GM21786 (cell line): ENCODE data around the gene PTX4.

Experiments used
- ATAC-seq: cut with Tn5 transposase; IDR thresholded peaks from one replicate; pipeline ENCODE4 v1.9.1; 2021; ENCODE audit not compliant: unreplicated experiment

The PTX4 gene

DNA sequence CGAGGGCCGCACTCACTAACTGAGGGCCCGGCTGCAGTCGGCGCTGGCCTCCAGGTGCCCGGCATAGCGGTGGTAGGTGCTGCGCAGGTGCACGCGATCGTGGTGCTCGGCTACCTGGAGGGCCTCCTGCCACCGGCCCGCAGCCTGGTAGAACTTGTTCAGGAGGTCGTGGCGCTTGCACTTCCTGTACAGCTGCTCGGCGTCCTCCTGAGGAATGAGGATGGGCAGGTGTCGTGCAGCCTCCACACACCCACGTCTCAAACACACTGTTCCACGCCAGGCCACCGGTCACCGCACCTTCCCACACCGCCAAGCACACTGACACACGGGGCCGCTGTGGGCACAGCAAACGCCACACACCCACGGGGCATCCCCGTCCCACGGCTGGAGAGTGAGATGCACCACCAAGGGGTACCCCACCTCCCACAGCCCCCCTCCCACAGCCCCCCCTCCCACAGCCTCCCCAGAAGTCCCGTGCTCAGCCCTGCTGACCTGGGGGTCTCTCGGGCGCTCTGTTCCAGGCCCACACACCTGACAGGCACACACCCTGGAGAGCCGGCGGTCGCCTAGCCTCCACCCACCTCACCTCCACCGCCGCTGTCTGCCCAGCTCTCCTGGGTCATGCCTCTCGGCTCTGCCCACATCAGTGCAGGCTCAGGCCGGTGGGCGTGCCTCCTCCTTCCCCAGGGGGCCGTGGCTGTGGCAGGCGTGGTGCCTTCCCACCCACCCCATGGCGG lies 37.3 kb upstream of the PTX4 start:
- ATAC-seq, result no peak

DNA sequence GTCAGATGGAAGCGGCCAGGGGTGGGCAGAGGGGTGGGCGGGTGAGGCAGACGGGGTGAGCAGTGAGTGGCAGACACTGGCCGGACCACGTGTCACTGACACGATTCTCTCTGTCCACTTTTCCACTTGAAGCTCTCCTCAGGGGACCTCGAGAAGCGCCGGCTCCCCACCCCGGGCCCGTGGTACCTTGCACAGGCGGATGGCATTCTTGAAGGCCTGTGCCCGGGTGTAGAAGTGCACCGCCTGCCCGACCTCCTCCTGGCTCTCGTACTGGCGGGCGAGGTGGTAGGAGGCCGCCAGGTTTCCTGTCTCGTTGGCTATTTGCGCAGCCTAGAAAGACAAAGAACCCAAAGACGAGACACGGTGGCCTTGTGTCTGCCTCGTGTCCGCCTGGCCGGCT lies 35.6 kb upstream of the PTX4 start:
- ATAC-seq, result no peak

DNA sequence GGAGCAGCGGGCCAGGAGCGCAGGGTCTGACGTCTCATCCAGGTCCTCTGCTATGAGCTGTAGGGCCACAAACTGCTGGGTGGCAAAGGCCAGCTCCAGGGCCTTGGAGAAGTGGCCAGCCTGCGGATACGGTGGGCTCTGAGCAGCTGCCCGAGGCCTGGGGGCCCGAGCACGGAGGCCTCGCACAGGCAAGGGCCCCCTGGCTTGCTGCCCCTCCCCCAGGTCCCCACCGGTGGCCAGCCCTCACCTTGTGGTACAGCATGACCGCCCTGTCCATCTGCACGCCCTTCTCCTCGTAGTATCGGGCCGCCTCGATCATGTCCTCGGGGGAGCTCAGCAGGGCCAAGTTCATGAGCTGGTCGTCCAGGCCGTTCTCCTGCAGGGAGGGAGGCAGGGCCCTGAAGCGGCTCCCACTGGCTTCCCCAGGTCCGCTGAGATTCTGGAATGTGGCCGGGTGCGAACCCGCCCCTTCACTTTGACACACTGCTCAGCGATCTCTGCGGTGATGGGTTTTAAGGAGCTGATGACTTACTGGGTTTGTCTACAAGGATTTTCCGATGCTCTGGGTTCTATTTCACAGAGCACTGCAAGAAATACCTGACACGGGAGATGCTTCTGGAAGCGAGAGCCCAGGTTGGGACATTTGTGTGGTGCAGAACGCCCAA lies 35.0 kb upstream of the PTX4 start:
- ATAC-seq, result no peak

DNA sequence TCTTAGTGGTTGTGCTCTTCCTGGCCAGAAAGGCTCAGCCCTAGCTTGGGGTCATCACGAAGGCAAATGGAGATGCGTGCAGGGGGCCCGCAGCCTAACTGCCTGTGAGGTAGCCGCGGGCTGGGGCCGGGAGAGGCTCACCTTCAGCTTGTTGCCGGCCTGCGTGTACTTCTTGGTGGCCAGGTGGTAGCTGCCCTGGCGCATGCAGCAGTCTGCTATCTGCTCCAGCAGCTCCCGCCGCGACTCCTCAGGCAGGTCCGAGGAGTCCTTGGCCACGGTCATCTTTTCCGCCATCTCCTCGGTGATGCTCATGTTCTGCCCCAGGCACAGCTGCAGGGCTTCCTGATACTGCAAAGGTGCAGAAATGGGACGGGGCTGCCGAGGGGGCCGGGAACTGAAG lies 31.7 kb upstream of the PTX4 start:
- no peak for ATAC-seq

DNA sequence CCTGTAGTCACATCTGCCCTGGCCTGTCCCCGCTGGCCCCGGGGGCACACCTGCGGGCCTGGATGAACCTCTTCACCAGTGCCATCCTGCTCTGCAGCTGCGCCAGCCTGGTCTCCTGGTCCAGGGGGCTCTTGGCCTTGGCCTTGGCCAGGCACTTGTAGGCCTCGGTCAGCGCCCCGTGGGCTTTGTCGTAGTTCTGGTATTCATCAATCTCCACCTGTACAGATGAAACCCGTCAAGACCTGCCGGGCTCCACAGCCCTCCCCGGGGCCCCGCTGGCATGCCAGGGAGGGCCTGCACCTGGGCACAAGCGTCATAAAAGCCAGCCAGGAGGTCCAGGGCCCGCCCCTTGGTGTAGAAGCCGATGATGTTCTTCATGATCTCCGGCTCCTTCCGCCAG lies 31.1 kb upstream of the PTX4 start:
- no peak for ATAC-seq

DNA sequence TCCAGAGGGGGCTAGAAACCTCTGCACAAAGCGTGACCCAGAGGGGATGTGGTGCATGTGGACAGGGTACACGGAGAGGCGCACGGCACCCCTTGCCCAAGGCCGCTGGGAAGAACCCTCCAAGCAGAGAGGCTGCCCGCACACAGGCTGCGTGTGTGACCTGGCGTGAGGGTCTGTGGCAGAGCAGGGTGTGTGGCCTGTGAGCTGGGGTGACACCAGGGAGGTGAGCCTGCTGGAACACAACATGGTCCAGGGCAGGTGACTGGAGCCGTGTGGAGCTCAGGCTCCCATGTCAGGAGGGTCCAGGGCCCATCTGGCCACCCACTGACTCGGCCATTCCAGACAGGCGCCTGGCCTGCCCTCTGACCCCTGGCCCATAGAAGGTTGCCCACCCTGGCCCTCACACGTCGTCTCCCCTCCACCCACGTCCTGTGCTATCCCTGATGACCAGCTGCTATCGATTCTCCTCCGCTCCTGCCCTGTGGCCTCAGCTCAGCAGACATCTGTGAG lies 29.9 kb upstream of the PTX4 start:
- ATAC-seq, result no peak

DNA sequence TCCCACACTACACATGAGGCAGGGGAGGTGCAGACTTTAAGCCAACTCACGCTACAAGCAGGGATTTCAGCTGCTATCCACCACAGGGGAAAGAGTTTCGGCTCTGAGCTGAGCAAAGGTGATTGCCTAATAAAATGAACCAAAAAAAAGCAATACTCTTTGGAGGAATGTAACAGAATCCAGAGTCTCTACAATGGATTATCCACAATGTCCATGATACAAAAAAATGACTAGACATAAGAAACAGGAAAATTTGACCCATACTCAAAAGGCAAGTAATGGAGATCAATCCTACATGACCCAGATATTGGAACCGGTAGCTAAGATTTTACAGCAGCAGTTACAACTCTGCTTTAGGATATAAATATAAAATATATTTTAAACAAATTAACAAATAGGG lies 25.8 kb upstream of the PTX4 start:
- ATAC-seq, result no peak

DNA sequence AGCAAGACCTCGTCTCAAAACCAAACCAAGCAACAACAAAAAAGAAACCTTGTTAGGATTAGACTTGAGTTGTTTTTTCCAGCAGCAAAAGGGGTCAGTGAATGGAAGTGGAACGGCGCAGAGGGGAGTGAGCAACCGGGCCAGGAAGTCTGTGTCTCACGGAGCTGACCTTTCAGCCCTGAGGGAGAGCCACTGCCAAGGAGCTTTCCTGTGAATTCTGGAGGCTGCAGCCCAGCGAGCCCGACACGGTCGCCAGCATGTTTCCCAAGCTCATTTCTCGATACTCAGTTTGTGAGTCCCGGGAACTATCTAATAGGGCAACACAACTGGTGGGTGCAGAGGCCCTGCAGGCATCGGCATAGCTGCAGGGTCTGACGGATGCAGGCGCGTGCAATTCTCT lies 24.0 kb upstream of the PTX4 start:
- ATAC-seq, result no peak

DNA sequence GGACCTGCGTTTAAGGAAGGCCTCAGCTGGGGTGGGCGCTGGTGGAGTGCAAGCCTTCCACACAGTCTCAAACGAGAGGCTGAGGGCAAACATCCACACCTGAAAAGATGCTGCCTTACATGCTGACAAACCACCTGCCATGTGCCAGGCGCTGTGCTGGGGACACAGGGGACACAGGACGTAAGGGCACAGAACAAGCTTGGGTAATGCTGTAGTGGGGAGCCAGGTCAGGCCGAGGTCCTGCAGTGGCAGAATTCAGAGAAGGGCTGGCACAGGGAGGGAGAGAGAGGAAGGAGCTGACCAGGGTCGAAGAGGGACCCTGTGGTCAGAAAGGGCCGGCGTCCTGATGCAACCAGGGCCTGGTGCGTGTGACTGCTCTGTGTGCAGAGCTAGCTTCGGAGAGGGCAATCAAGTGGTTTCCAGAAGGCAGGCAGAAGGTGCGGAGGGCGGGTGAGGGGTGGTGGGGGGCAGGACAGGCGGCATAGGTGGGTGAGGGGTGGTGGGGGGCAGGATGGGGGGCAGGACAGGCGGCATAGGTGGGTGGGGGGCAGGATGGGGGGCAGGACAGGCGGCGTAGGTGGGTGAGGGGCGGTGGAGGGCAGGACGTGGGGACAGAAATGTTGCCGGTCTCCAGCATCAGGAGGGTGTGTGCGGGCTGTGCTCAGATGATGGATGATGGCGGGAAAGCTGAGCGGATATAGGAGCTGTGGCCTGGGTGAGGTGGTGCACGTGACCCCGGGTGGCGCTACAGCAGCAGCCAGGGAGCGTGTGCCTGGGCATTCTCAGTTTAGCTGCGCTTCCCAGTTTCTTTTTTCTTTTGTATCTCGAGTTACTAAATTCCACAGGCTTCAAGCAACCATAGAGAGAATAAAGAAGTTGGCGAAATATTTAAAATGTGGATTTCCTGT lies 23.2 kb upstream of the PTX4 start:
- no peak for ATAC-seq

DNA sequence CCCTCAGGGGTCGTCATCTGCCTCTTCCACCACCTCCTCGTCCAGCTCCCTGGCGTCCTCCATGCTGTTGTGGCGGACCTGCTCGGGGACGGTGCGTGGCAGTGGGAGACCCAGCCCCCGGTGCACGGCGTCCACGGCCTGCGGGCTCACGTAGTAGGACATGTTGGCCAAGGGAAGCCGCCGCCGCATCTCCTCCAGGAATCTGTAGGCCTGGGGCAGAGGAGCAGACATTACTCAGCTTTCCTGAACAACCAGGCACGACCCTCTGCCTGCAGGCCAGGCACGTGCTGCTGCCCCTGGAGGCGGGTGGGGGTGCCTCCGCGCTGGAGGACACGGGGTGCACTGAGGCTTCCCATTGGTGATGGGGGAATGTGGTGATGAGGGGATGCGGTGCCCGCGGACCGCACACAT lies 22.2 kb upstream of the PTX4 start:
- ATAC-seq, result no peak

DNA sequence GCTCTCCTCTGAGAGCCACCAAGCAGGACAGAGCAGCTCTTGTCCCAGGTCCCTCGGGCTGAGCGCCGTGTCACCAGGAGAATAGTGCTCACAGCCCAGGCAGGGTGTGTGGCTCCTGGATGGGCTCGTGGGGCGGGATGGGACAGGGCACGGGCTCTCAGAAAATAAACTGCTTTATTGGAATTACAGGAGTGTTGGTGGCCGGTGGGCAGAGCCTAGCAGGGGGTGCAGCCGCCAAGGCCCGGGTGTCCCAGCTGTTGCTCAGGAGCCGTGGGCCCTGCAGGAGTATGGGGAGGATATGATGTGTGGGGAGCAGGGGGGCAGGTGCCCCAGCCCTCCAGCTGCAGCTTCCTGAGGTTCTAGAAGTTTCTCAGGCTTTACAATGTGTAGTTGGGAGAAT lies 21.5 kb upstream of the PTX4 start:
- no peak for ATAC-seq

DNA sequence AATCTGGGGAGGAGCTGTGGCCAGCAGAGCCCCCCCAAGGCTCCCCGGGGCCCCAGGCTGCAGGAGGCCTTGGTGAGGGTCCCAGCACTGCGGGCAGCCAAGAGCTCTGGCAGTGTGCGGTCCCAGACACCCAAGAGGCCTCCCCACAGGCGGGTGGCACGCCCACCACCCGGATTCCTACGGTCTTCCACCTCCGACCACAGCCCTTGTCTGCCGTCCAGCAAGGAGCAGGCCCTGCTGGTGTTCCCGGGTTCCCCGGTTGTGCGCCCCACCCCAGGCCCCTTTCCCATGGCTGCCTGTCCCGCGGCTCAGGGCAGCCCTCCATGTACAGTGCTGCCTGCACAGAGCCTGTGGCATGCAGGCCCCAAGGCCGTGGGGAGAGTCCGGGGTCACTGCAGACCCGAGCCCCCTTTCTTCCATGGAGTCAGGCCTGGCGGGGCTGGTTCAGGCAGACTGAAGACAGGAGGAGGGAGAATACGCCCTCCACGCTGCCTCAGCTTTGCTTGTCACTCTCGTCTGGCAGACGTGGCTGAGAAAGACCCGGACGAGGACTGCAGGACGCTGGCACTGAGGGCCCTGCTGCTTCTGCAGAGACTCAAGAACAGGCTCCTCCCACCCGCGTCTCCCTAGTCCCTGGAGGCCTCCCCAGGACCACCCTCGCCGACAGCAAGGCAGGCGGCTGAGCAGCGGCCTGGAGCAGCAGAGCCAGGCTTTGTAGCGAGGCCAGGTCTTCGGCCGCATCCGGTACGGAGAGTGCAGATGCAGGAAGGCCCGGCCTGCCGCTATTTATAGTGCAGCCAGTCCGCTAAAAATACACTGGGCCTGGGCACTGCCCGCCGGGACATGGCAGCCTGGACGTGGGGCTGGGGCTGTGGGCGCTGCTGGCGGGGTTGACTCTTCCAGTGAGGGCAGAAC lies 20.8 kb upstream of the PTX4 start:
- ATAC-seq, result no peak

DNA sequence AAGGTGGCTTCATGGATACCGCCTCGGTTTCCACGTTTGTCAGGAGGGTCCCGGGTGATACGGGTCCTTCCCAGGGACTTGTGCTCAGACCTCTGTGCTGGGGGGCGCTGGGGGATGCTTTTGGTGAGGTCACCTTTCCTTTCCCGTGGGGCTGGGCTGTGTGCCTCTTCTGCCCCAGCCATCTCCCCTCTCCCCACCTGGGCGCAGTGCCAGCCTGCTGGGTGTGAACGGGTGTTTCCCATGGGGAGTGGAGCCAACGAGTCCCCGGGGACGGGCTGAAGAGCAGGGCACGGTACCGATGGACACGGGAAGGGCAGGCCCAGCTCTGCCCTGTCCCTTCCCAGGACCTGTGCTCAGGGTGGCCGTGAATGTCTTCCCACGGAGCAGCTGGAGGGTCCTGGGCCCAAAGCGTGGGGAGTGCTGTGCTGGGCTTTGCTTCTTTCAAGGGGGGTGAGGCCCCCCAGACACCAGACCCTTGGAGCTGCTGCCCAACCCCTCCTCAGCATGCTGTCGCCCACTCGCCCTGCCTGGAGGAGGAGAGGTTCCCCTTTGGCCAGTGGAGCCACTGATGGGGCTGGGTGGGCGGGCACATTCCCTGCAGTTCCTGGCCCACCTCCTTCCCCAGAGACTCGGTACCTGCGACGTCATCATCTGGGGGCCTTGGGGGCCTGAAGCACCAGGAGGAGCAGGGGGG lies 19.9 kb upstream of the PTX4 start:
- no peak for ATAC-seq

DNA sequence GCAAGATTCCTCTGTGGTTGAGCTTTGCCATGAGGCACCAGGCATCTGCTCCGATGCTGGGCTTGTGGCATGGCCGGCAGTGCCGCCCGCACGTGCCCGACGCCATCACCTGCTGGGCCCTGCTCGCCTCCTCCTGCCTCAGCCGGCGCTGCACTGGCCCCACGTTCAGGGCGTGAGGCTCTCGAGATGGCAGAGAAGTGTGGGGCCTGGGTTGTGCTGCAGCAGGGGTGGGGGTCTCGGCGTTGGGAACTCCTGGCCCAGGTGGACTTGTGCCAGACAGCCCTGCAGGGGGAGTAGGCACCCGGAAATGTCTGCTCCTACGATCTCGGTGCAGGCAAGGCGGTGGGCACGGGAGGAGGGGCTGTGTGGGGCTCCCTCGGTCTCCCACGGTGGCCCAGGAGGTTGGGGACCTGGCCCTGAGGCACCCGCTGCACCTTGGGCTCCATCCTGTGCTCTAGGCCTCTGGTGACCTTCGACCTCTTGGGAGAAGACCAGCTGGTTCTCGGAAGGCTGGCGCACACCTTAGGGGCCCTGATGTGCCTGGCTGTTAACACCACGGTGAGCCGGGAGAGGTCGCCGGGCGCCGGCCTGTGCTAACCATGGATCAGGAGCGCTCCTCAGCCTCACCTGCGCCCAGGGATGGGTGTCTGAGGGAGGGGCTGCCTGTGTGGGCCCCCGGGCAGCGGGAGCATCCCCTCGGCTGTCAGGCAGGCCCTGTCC lies 17.9 kb upstream of the PTX4 start:
- no peak for ATAC-seq

DNA sequence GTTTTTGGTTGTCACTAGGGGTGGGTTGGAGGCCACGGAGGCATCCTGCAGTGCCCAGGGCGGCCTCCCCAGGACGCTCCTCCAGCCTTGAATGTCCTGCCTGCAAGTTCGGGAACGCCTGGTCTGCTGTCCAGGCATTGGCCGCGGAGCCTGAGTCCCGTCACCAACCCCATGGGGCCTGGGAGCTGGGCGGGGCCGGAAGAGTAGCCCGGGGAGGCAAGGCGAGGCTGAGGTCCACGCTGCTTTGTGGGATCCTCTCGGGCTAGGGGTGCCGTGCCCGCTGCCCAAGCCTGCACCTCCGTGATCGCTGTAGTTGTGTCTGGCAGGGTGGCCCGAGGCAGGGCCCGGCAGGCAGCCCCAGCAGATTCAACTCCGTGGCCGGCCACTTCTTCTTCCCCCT lies 17.2 kb upstream of the PTX4 start:
- no peak for ATAC-seq

DNA sequence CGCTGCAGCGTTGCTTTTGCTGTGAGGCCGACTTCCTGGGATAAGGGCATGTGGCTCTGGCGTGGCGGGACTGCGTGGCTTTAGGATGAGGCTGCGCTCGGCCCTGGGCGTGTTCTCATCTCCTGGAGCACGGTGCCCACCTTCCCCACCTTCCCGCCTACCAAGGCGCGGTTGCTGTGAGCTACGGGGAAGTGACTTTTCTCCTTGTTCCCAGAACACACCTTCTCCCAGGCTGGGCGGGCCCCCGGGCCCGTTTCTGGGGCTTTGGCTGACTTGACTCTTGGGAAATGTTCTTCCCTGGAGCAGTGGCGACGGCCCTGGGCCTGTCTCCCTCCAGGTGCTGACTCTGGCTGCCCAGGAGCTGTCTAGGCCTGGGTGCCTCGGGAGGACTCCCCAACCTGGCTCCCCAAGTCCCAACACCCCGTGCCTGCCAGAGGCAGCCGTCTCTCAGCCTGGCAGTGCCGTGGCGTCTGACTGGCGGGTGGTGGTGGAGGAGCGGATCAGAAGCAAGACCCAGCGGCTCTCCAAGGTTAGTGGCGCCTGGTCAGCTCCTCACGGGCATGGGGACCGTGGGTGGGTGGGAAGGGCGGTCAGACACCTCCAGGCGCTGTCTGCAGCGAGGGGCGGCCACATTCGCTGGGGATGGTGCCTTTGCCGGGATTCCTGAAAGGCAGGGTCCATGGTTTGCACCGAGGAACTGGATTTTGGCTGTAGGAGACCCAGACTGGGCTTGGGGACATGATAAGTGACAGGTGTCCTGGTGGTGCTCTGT lies 16.5 kb upstream of the PTX4 start:
- no peak for ATAC-seq

DNA sequence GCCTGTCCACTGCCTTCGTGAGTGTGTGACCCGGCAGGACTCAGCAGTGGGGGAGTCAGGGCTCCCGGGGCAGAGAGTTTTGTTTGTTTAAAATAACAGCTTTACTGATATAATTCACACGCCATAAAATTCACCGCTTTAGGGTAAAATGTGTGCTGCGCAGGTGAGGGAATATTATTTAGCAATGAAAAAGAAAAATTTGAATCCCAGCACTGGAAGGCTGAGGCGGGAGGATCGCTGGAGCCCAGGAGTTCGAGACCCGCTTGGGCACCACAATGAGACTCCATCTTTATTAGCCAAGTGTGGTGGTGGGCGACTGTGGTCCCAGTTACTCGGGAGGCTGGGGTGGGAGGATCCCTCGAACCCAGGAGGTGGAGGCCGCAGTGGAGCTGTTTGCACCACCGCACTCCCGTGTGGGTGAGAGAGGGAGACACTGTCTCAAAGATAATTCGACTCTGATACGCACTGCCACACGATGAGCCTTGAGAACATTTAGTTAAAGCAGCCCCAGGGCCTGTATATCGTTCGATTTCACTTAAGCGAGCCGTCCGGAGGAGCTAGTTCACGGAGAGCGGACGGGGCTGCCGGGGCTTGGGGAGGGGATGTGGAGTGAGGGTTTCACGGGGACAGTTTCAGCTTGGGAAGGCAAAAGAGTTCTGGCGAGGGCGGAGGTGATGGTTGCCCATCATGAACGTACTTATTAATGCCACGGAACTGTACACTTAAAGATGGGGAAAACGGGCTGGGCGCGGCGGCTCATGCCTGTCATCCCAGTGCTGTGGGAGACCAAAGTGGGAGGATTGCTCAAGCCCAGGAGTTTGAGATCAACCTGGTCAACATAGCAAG lies 14.6 kb upstream of the PTX4 start:
- no peak for ATAC-seq
